NOMO-1 treated with dmso at 0.1 percent for 144 hours (cell line): Measurements from ENCODE around the gene TSHZ2.

ENCODE experiments used
- DNase-seq: peaks from one replicate; lab custom pipeline; 2025; ENCODE audit not compliant: unreplicated experiment; lab: John Stamatoyannopoulos, UW

Gene TSHZ2

GRCh38 chr20:52972190-52972937, at the start of gene TSHZ2:
TSHZ2 (plus strand) TSS chr20:52972358; CDS start chr20:52973294, 936 bp downstream.
- DNase-seq: peak; percentile 18

GRCh38 chr20:52922436-52922835, 49.7 kb upstream of the TSHZ2 start:
- DNase-seq: no peak

- peak; percentile 68 for DNase-seq
Observed at GRCh38 chr20:52923123-52923937, 48.8 kb upstream of the TSHZ2 start.

GRCh38 chr20:52924411-52925271, 47.5 kb upstream of the TSHZ2 start:
- DNase-seq: no peak

- DNase-seq: no peak
Observed at GRCh38 chr20:52926505-52926904, 45.7 kb upstream of the TSHZ2 start.

GRCh38 chr20:52933867-52934266, 38.3 kb upstream of the TSHZ2 start:
- no peak for DNase-seq

GRCh38 chr20:52936351-52937340, 35.5 kb upstream of the TSHZ2 start:
- DNase-seq: no peak

- DNase-seq: no peak
Observed at GRCh38 chr20:52937591-52938100, 34.5 kb upstream of the TSHZ2 start.

GRCh38 chr20:52939141-52939540, 33.0 kb upstream of the TSHZ2 start:
- DNase-seq: no peak

- DNase-seq: peak; percentile 91
Observed at GRCh38 chr20:52941808-52942207, 30.4 kb upstream of the TSHZ2 start.

GRCh38 chr20:52943185-52943841, 28.8 kb upstream of the TSHZ2 start:
- peak; percentile 12 for DNase-seq

- no peak for DNase-seq
Observed at GRCh38 chr20:52945268-52945667, 26.9 kb upstream of the TSHZ2 start.

- no peak for DNase-seq
Observed at GRCh38 chr20:52945862-52946522, 26.2 kb upstream of the TSHZ2 start.

- DNase-seq: no peak
Observed at GRCh38 chr20:52948491-52948890, 23.7 kb upstream of the TSHZ2 start.

- DNase-seq: no peak
Observed at GRCh38 chr20:52953020-52953419, 19.1 kb upstream of the TSHZ2 start.

- no peak for DNase-seq
Observed at GRCh38 chr20:52954849-52955248, 17.3 kb upstream of the TSHZ2 start.

GRCh38 chr20:52958211-52958610, 13.9 kb upstream of the TSHZ2 start:
- no peak for DNase-seq

GRCh38 chr20:52959125-52959524, 13.0 kb upstream of the TSHZ2 start:
- DNase-seq: no peak

- no peak for DNase-seq
Observed at GRCh38 chr20:52962183-52962582, 10.0 kb upstream of the TSHZ2 start.
